LNCAP (cell line): Measurements from ENCODE around the gene PSMB2.

Experiments
- TF ChIP-seq, protein P1 (sequence below): fragments of 450-650 bp; IDR thresholded peaks from 2 replicates; pipeline ENCODE4 v1.5.1; 2017; ENCODE audit warnings: mild to moderate bottlenecking

PSMB2 gene

DNA sequence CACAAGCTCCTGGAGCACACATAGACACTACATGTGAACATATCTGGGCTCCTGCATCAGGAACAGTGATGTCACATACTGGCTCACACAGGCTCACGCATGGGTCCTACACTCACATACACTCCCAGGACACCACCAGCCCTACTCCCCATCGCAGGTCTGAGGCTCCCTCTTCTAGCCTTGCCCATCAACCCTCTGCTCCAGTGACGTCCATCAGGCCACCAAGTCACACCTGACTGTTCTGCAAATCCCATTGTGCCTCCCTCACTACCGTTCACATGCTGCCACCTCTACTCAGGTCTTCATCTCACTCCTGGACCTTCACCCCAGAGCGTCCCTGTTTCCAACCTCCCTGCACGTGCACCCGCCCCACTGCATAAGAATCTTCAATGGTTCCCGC is 50.1 kb downstream of the PSMB2 start:
- TF ChIP-seq, protein P1, sequence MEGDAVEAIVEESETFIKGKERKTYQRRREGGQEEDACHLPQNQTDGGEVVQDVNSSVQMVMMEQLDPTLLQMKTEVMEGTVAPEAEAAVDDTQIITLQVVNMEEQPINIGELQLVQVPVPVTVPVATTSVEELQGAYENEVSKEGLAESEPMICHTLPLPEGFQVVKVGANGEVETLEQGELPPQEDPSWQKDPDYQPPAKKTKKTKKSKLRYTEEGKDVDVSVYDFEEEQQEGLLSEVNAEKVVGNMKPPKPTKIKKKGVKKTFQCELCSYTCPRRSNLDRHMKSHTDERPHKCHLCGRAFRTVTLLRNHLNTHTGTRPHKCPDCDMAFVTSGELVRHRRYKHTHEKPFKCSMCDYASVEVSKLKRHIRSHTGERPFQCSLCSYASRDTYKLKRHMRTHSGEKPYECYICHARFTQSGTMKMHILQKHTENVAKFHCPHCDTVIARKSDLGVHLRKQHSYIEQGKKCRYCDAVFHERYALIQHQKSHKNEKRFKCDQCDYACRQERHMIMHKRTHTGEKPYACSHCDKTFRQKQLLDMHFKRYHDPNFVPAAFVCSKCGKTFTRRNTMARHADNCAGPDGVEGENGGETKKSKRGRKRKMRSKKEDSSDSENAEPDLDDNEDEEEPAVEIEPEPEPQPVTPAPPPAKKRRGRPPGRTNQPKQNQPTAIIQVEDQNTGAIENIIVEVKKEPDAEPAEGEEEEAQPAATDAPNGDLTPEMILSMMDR: no peak

DNA sequence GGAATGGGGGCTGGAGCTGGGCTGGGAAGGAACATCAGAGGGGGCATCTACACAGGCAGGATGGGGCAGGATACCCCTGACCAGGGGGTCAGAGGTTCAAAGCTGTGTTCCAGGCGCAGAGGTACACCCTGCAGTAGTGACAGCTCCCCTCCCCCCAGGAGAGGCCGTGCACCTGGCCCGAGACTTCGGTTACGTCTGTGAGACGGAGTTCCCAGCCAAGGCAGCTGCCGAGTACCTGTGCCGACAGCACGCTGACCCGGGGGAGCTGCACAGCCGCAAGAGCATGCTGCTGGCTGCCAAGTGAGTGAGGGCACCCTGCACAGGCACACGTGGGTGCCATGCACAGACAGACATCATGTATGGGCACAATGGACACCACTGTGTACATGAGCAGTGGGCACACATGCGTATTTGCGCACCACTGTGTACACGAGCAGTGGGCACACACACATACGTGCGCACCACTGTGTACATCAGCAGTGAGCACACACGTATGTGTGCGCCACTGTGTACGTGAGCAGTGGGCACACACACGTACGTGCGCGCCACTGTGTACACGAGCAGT is 50.8 kb downstream of the PSMB2 start:
- TF ChIP-seq, protein P1: no peak

DNA sequence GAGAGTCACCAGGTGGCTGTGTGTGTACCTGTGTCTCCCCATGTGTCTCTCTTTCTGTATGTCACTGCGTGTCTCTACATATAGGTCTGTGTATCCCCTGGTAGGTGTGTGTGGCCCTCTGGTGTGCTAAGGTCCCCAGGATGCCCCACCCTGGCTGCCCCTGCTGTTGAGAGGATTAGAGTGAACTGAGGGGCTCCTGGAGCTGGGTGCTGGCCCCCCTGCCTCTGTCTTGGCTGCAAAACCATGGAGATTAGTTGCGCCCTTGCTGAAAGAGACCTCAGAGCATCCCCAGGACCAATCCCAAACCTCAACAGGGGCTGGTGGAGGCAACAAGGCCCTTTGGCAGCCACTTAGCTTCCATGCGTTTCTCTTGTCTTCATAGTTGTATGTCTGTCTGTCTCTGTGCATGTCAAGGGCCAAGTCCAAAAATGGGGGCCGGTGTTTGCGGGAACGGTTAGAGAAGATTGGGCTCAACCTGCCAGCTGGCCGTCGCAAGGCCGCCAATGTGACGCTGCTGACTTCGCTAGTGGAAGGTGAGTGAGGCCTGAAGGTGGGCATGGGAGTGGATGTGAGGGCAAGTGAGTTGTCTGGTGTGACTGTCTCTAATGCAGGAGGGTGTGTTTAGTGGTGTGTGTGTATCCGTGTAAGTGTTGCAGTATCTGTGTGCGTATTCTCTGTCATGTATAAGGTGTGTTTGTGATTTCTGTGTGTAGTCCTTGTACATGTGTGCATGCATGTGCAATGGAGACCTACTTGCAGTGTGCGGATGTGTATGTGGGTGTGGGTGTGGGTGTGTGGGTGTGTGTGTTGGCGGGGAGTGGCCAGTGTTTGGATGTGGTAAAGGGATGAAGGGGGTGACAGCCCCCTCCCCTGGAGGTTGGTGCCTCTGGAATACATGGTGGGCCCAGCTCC is 51.6 kb downstream of the PSMB2 start:
- TF ChIP-seq, protein P1: no peak

DNA sequence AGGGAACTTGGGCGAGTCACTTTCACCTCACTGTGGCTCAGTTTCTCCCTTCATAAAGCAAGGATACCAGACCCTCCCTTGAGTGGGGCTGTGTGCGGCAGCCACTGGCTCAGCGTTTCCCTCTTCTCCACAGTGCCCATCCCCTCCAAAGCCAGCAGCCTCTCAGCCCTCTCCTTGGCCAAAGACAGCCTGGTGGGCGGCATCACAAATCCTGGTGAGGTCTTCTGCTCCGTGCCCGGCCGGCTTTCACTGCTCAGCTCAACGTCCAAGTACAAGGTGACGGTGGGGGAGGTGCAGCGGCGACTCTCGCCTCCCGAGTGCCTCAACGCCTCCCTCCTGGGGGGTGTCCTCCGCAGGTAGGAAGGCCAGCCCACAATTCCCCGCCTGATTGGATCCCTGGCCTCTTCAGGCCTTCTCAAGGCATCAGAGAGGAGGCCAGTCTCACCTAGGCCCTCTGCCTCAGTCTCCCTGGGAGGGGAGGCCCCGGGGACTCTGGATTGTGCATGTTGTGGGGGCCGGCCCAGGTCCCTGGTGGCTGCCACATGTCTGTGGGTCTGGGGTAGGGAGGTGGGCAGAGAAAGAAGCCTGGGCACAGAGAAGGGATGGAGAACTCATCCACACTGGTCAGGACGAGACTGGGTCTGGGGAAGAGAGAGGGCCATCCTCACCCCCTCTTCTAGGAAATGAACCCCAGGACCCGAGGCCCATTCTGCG is 53.0 kb downstream of the PSMB2 start:
- TF ChIP-seq, protein P1: no peak

DNA sequence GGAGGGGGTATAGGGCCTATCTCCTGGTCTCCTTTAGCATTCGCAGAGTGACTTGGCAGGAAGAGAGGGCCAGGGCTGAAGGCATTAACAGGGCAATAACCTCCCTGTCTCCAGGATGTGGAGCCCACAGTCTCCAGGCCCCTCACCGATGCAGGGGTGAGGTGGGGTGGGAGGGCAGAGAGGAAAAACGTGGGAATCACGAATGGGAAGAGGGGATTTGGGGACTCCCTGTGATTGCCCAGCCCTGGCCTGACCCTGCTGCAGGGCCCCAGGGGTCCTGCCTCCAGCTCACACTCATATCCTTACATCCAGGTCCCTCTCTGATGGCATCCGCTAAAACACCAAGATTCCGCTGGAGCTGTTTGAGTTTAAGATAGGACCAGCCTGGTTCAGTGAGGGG is 53.6 kb downstream of the PSMB2 start:
- TF ChIP-seq, protein P1: no peak

DNA sequence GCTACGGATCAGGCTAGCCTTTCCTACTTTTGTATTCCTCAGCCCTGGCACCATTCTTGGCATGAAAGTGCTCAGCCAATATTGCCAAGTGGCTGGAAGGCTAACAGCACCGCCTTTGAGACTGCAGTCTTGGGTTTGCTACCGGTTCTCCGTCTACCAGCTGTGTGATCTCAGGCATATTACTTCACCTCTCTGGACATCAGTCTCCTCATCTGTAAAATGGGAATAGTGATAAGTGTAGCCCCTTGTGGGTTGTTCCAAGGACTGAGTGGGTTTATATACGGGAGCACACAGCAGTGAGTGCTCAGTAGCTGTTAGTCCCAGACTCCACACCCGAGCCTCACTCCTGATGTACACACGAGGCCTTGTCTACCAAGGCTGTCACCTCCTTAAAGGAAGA is 54.5 kb downstream of the PSMB2 start:
- TF ChIP-seq, protein P1: no peak

DNA sequence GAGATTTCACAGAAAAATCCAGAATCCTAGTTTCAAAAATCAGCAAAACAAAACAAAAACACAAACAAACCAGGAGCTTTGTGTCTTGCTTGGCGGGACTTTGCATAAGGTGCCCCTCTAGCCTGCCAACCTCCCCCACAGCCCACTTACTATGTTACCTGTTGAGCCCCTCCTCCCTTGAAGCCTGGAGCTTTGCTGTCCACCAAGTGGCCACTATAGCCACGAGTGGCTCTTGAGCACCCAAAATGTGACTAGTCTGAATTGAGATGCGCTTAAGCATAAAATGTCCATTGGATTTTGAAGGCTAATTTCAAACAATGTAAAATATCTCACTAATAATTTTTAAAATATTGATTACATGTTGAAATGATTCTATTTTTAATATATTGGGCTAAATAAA is 56.0 kb downstream of the PSMB2 start:
- TF ChIP-seq, protein P1: no peak
